Measurements from ENCODE around the gene SLC25A14.
A peak's percentile ranks its signal among the peaks of the same experiment; 100 is the strongest.

The SLC25A14 gene

GRCh38 chrX:130385520-130385919 is 45.8 kb downstream of the SLC25A14 start, which contains the start of gene GPR119:
Gene GPR119, minus strand, starts transcription at chrX:130385674. Its CDS starts 227 bp downstream, at chrX:130385447.
- no peaks in the 10 kb centered on the region for H4K20me1 ChIP-seq (ENCODE audit: insufficient read depth, low read length)
- TF ChIP-seq EZH2 (optimal IDR thresholded peaks at IDR 0.05; ENCODE audit: low read depth, low read length), result no peak
- TF ChIP-seq CTCF (IDR thresholded peaks at IDR 0.05; ENCODE audit: low read length), result no peak
- TF ChIP-seq EZH2phosphoT487 (IDR thresholded peaks at IDR 0.05; ENCODE audit: low read length), result no peak
- no peaks in the 10 kb centered on the region for H3K27me3 ChIP-seq (replicated peaks; ENCODE audit: insufficient read depth, low read length)
- no peaks in the 10 kb centered on the region for H3K79me2 ChIP-seq (ENCODE audit: low read length)
- no peak within 1 kb of the TSS for H3K4me2 ChIP-seq (ENCODE audit: low read depth, low read length)
- H3K9ac ChIP-seq (ENCODE audit: low read length), result no peak within 1 kb of the TSS
- no peaks in the 10 kb centered on the region for H3K9me3 ChIP-seq (replicated peaks; ENCODE audit: insufficient read depth, low read length)
- H3K4me3 ChIP-seq (ENCODE audit: low read length), result no peak within 1 kb of the TSS
- no peak within 1 kb of the TSS for H3K27ac ChIP-seq (ENCODE audit: low read length)
- H3F3A ChIP-seq (ENCODE audit: insufficient read depth, low read length), result no peaks in the 10 kb centered on the region
- H3K9me2 ChIP-seq (replicated peaks; ENCODE audit: insufficient read depth, low read length), result no peaks in the 10 kb centered on the region
- no peak for DNase-seq
- H3K36me3 ChIP-seq (replicated peaks; ENCODE audit: insufficient read depth, low read length), result no peaks in the 10 kb centered on the region
- H3K4me1 ChIP-seq (ENCODE audit: low read length), result no peaks in the 10 kb centered on the region
- no peak within 1 kb of the TSS for H2AFZ ChIP-seq (ENCODE audit: low read length)

DNA sequence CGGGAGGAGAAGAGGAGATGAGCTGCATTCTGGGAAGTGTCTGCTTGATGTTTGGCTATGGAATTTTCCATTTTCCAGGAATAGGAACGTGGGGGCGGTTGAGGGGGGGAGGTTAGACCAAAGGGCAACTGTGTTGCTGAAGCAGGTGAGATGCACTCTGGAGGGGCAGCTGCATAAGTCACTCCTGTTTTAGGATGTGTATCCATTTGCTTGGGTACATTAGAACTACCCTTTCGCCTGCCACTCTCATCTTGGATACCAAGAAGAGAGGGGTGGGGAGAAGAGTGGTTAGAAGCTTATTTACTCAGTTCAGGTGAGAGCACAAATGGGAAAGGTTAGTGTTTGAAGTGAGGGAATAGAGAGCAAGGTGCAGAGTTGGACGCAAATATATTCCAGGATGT is 46.7 kb downstream of the SLC25A14 start:
- Histone ChIP-seq H3K36me3 (replicated peaks; ENCODE audit: insufficient read depth, low read length) (no peaks in the 10 kb centered on the region), H3K27ac (ENCODE audit: low read length) (no peak overlapping the region), H3K4me2 (ENCODE audit: low read depth, low read length) (no peak overlapping the region), H3K79me2 (ENCODE audit: low read length) (no peaks in the 10 kb centered on the region), H3K4me3 (ENCODE audit: low read length) (no peak overlapping the region), H3F3A (ENCODE audit: insufficient read depth, low read length) (no peaks in the 10 kb centered on the region), H2AFZ (ENCODE audit: low read length) (no peak overlapping the region), H3K9me3 (replicated peaks; ENCODE audit: insufficient read depth, low read length) (no peaks in the 10 kb centered on the region), H3K27me3 (replicated peaks; ENCODE audit: insufficient read depth, low read length) (no peaks in the 10 kb centered on the region), H4K20me1 (ENCODE audit: insufficient read depth, low read length) (no peaks in the 10 kb centered on the region), H3K9ac (ENCODE audit: low read length) (no peak overlapping the region), H3K4me1 (ENCODE audit: low read length) (no peaks in the 10 kb centered on the region), H3K9me2 (replicated peaks; ENCODE audit: insufficient read depth, low read length) (no peaks in the 10 kb centered on the region)
- TF ChIP-seq CTCF (IDR thresholded peaks at IDR 0.05; ENCODE audit: low read length) (no peak), EZH2 (optimal IDR thresholded peaks at IDR 0.05; ENCODE audit: low read depth, low read length) (no peak), EZH2phosphoT487 (IDR thresholded peaks at IDR 0.05; ENCODE audit: low read length) (no peak)
- no peak for DNase-seq

DNA sequence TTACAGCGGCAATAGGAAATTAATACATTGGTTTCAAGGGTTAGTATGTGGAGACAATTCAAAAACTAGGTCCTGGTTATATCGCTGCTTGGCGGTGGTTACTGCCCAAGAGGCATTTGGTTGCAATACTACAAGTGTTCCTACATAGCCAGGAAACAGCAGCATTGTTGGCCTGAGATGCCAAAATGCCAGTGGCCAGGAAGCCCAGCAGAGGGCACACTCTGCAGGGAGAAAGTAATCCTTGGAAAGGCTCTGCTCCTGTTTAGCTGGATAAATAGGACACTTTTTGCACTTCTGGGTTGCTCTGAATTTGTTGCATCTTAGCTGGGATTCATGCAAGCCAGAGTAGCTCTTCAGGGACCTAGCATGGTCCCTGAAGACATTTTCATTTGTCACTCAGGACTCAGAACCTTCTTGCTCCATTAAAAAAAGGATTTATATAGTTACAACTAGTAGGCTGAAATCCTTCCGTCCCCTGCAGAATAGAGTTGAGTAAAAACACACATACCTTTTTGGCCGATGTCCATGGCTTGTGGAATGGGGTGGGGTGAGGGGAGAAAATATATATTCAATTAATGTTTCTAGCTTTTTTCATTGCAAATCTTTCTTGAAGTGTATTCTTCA is 53.8 kb downstream of the SLC25A14 start:
- Histone ChIP-seq H3K27me3 (replicated peaks; ENCODE audit: insufficient read depth, low read length) (no peaks in the 10 kb centered on the region), H3K36me3 (replicated peaks; ENCODE audit: insufficient read depth, low read length) (no peaks in the 10 kb centered on the region), H2AFZ (ENCODE audit: low read length) (no peak overlapping the region), H3K9me2 (replicated peaks; ENCODE audit: insufficient read depth, low read length) (no peaks in the 10 kb centered on the region), H3K4me2 (ENCODE audit: low read depth, low read length) (no peak overlapping the region), H3K4me3 (ENCODE audit: low read length) (no peak overlapping the region), H3K9ac (ENCODE audit: low read length) (no peak overlapping the region), H3K27ac (ENCODE audit: low read length) (no peak overlapping the region), H3K79me2 (ENCODE audit: low read length) (no peaks in the 10 kb centered on the region), H4K20me1 (ENCODE audit: insufficient read depth, low read length) (no peaks in the 10 kb centered on the region), H3F3A (ENCODE audit: insufficient read depth, low read length) (no peaks in the 10 kb centered on the region), H3K4me1 (ENCODE audit: low read length) (no peaks in the 10 kb centered on the region), H3K9me3 (replicated peaks; ENCODE audit: insufficient read depth, low read length) (no peaks in the 10 kb centered on the region)
- peak; percentile 29 for DNase-seq
- TF ChIP-seq EZH2phosphoT487 (IDR thresholded peaks at IDR 0.05; ENCODE audit: low read length), result no peak
- peak; percentile 52 for TF ChIP-seq CTCF (IDR thresholded peaks at IDR 0.05; ENCODE audit: low read length)

Data from MM.1S (cell line).